Vagina (tissue), 2 donors: Measurements from ENCODE around the gene NCBP1. TPM values are rescaled to one million over a fixed set of nuclear protein-coding genes. Genes with fewer than 3 reads are reported as not detected.
A peak's percentile ranks its signal among the peaks of the same experiment; 100 is the strongest.
"Not testable (repeated sequence)": the region's sequence is repeated elsewhere in the genome, so short reads cannot be mapped to it uniquely, and the experiment has no call there.

ENCODE experiments used
- DNase-seq, 2 donors: peaks; one replicate each; pipeline ENCODE4 v3.0.0-alpha.2; 2017; ENCODE audit errors: extremely low spot score in 2 of 2
- H3K27ac ChIP-seq: fragments of 200-600 bp; sonication (generic); one replicate; pipeline ENCODE4 v1.5.1; 2019
- H3K27me3 ChIP-seq: fragments of 200-600 bp; sonication (generic); one replicate; pipeline ENCODE4 v1.5.1; 2019
- H3K36me3 ChIP-seq, 2 donors: fragments of 200-600 bp; sonication (generic); one replicate each; pipeline ENCODE4 v1.5.1; 2017 to 2019
- H3K4me1 ChIP-seq: fragments of 200-600 bp; sonication (generic); one replicate; pipeline ENCODE4 v1.5.1; 2019
- H3K4me3 ChIP-seq, 2 donors: fragments of 200-600 bp; sonication (generic); 1 replicate in 1 of 2; 2 replicates in 1 of 2; pipeline ENCODE4 v1.5.1; 2016 to 2019
- H3K9me3 ChIP-seq: fragments of 200-600 bp; sonication (generic); one replicate; pipeline ENCODE4 v1.5.1; 2019
- CTCF ChIP-seq, 3 experiments: fragments of 450-650 bp in 2 of 3; fragments of 200-600 bp in 1 of 3; sonication (generic) in 1 of 3; IDR thresholded peaks; one replicate each; pipeline ENCODE4 v1.5.1; 2017 to 2019; ENCODE audit warnings: antibody characterized with exemption in 3 of 3, mild to moderate bottlenecking in 2 of 3, moderate library complexity in 2 of 3
- POLR2A ChIP-seq, 2 donors: fragments of 450-650 bp; IDR thresholded peaks; one replicate each; pipeline ENCODE4 v1.6.1; 2017; ENCODE audit warnings: antibody characterized with exemption in 2 of 2, mild to moderate bottlenecking in 2 of 2, moderate library complexity in 2 of 2
- POLR2AphosphoS5 ChIP-seq, 2 donors: sonication (generic); formaldehyde crosslinking; IDR thresholded peaks; one replicate each; pipeline ENCODE4 v1.9.0; 2017; ENCODE audit warnings: antibody characterized with exemption in 2 of 2, mild to moderate bottlenecking in 2 of 2, low read depth in 1 of 2; ENCODE audit not compliant: insufficient read depth in 1 of 2
- intact Hi-C: fragments of 100-400 bp; cut with DNase I; formaldehyde crosslinking; loops from one replicate; pipeline ENCODE4 v1.15.1; 2023
- total RNA-seq: library from RNA; depleted of rRNA; stranded (reverse); fragments of >200 nt; gene quantifications from one replicate; pipeline ENCODE4 v1.2.3, GENCODE V29; 2016

NCBP1 gene
- total RNA-seq, 1 donor from 2014 or later = 23.3 TPM

GRCh38 chr9:97615439-97616072, 18.1 kb upstream of the NCBP1 start:
- intact Hi-C loops = loop anchor here (2.0 to 5.0 kb wide), 2 partner anchors 147 to 203 kb away; partner anchors contain the start of gene TDRD7
- H3K36me3 ChIP-seq = peaks cover 0 to 14% of the 10 kb centered on the region in 2 donors

GRCh38 chr9:97617939-97618416, 15.6 kb upstream of the NCBP1 start:
- peaks cover 0 to 13% of the 10 kb centered on the region in 2 donors for H3K36me3 ChIP-seq
- no peak overlapping the region for H3K27ac ChIP-seq
- no peak for DNase-seq
- H3K27me3 ChIP-seq = no peaks in the 10 kb centered on the region
- no peaks in the 10 kb centered on the region for H3K9me3 ChIP-seq
- no peak overlapping the region for H3K4me3 ChIP-seq
- no peaks in the 10 kb centered on the region for H3K4me1 ChIP-seq
- intact Hi-C loops = loop anchor here (5.0 kb wide), 1 partner anchor 206 kb away; the partner anchor contains the start of gene TDRD7
- TF ChIP-seq CTCF (IDR thresholded peaks at IDR 0.05) (no peak), POLR2A (IDR thresholded peaks at IDR 0.05) (no peak), POLR2AphosphoS5 (IDR thresholded peaks at IDR 0.05; ENCODE audit: insufficient read depth in 1 of 2, low read depth in 1 of 2) (no peak)

More at GRCh38 chr9:97615439-97616072, 18.1 kb upstream of the NCBP1 start:
- no peaks in the 10 kb centered on the region for H3K4me1 ChIP-seq
- TF ChIP-seq CTCF (IDR thresholded peaks at IDR 0.05) = peak; percentile 75 to 84 (median 83)
- TF ChIP-seq POLR2A (IDR thresholded peaks at IDR 0.05) = no peak
- peak in 1 of 2 donors; percentile 67 for TF ChIP-seq POLR2AphosphoS5 (IDR thresholded peaks at IDR 0.05; ENCODE audit: insufficient read depth in 1 of 2, low read depth in 1 of 2)
- H3K9me3 ChIP-seq = no peaks in the 10 kb centered on the region
- no peak for DNase-seq
- H3K27me3 ChIP-seq = no peaks in the 10 kb centered on the region
- no peak overlapping the region for H3K27ac ChIP-seq
- H3K4me3 ChIP-seq = no peak overlapping the region

GRCh38 chr9:97620063-97620462, 13.6 kb upstream of the NCBP1 start:
- H3K9me3 ChIP-seq, H3K4me1 ChIP-seq, DNase-seq, intact Hi-C loops, H3K27ac ChIP-seq, H3K27me3 ChIP-seq, H3K4me3 ChIP-seq: not testable (repeated sequence)
- H3K36me3 ChIP-seq = peaks cover 0 to 33% of the 10 kb centered on the region in 2 donors

GRCh38 chr9:97622483-97622882, 11.1 kb upstream of the NCBP1 start:
- DNase-seq, H3K4me1 ChIP-seq, H3K9me3 ChIP-seq, H3K27me3 ChIP-seq, intact Hi-C loops, H3K4me3 ChIP-seq, H3K27ac ChIP-seq: not testable (repeated sequence)
- peaks cover 0 to 39% of the 10 kb centered on the region in 2 donors for H3K36me3 ChIP-seq

- H3K36me3 ChIP-seq = peaks cover 0 to 27% of the 10 kb centered on the region in 2 donors
Measured at GRCh38 chr9:97623946-97624345, 9.7 kb upstream of the NCBP1 start.

More at GRCh38 chr9:97623946-97624345, 9.7 kb upstream of the NCBP1 start:
- H3K4me1 ChIP-seq = peaks cover 11% of the 10 kb centered on the region
- no peak for DNase-seq
- no peak overlapping the region for H3K4me3 ChIP-seq
- H3K27ac ChIP-seq = no peak overlapping the region
- intact Hi-C loops = no loop called here
- no peaks in the 10 kb centered on the region for H3K9me3 ChIP-seq
- no peaks in the 10 kb centered on the region for H3K27me3 ChIP-seq
- TF ChIP-seq POLR2AphosphoS5 (IDR thresholded peaks at IDR 0.05; ENCODE audit: insufficient read depth in 1 of 2, low read depth in 1 of 2) (no peak), CTCF (IDR thresholded peaks at IDR 0.05) (no peak), POLR2A (IDR thresholded peaks at IDR 0.05) (no peak)
